Liver (tissue), 9 donors: ENCODE data around the gene CCDC71. TPM values are rescaled to one million over a fixed set of nuclear protein-coding genes. Genes with fewer than 3 reads are reported as not detected.

ENCODE experiments used
- DNase-seq: peaks from one replicate; pipeline ENCODE4 v3.0.0-alpha.2; 2017; ENCODE audit warnings: low spot score
- H3K27ac ChIP-seq, 2 donors: one replicate each; pipeline ENCODE4 v1.7.0; 2013; ENCODE audit warnings: inconsistent platforms in 2 of 2, low read length in 2 of 2, control low read depth in 1 of 2, low read depth in 1 of 2, mild to moderate bottlenecking in 1 of 2
- H3K27me3 ChIP-seq, 4 donors: one replicate each; pipeline versions ENCODE4 v1.6.1 to v1.7.0; 2013; ENCODE audit warnings: low read length in 3 of 4, inconsistent platforms in 1 of 4, mild to moderate bottlenecking in 1 of 4, moderate library complexity in 1 of 4; ENCODE audit not compliant: control insufficient read depth in 4 of 4, insufficient read depth in 4 of 4
- H3K36me3 ChIP-seq, 4 donors: one replicate each; pipeline versions ENCODE4 v1.6.1 to v1.7.0; 2013; ENCODE audit warnings: low read length in 3 of 4, mild to moderate bottlenecking in 3 of 4, low read depth in 1 of 4, moderate library complexity in 1 of 4; ENCODE audit not compliant: control insufficient read depth in 4 of 4, insufficient read depth in 3 of 4
- H3K4me1 ChIP-seq, 4 donors: one replicate each; pipeline versions ENCODE4 v1.6.1 to v1.7.0; 2013; ENCODE audit warnings: low read length in 3 of 4, mild to moderate bottlenecking in 3 of 4, moderate library complexity in 1 of 4; ENCODE audit not compliant: control insufficient read depth in 4 of 4, insufficient read depth in 4 of 4
- H3K4me3 ChIP-seq, 3 donors: one replicate each; pipeline versions ENCODE4 v1.6.1 to v1.7.0; 2013; ENCODE audit warnings: low read length in 3 of 3, control low read depth in 1 of 3, low read depth in 1 of 3, mild to moderate bottlenecking in 1 of 3
- H3K9ac ChIP-seq, 2 donors: one replicate each; pipeline ENCODE4 v1.7.0; 2013; ENCODE audit warnings: low read length in 2 of 2, mild to moderate bottlenecking in 2 of 2, moderate library complexity in 2 of 2, control low read depth in 1 of 2, low read depth in 1 of 2
- H3K9me3 ChIP-seq, 4 donors: one replicate each; pipeline versions ENCODE4 v1.6.1 to v1.7.0; 2013; ENCODE audit warnings: low read length in 3 of 4; ENCODE audit not compliant: control insufficient read depth in 4 of 4
- EGR1 ChIP-seq, 2 donors: IDR thresholded peaks; 2 replicates each; pipeline ENCODE4 v1.6.1; 2016 to 2018; ENCODE audit warnings: antibody characterized with exemption in 2 of 2, low read depth in 2 of 2
- FOXA1 ChIP-seq: IDR thresholded peaks from 2 replicates; pipeline ENCODE4 v1.6.1; 2016; ENCODE audit warnings: antibody characterized with exemption
- FOXA2 ChIP-seq: IDR thresholded peaks from 2 replicates; pipeline ENCODE4 v1.6.1; 2016; ENCODE audit warnings: antibody characterized with exemption
- JUND ChIP-seq, 2 donors: IDR thresholded peaks; 2 replicates each; pipeline ENCODE4 v1.6.1; 2016; ENCODE audit warnings: antibody characterized with exemption in 2 of 2
- RAD21 ChIP-seq, 2 donors: IDR thresholded peaks; 2 replicates each; pipeline ENCODE4 v1.6.1; 2016; ENCODE audit warnings: antibody characterized with exemption in 2 of 2, mild to moderate bottlenecking in 2 of 2
- RXRA ChIP-seq, 2 donors: IDR thresholded peaks; 2 replicates each; pipeline ENCODE4 v1.6.1; 2017 to 2018; ENCODE audit warnings: antibody characterized with exemption in 2 of 2, mild to moderate bottlenecking in 1 of 2
- SP1 ChIP-seq: IDR thresholded peaks from 2 replicates; pipeline ENCODE4 v1.6.1; 2018; ENCODE audit warnings: antibody characterized with exemption, mild to moderate bottlenecking
- YY1 ChIP-seq: IDR thresholded peaks from 2 replicates; pipeline ENCODE4 v1.6.1; 2016; ENCODE audit warnings: antibody characterized with exemption, mild to moderate bottlenecking
- ZBTB33 ChIP-seq: IDR thresholded peaks from 2 replicates; pipeline ENCODE4 v1.6.1; 2016; ENCODE audit warnings: antibody characterized with exemption
- WGBS: extraction: QIAGEN DNeasy Blood & Tissue Kit; methylation state at CpG from one replicate; pipeline ENCODE4 v1.1.7; 2013; 5-methylcytosine and 5-hydroxymethylcytosine counted together
- polyA plus RNA-seq, 2 donors: library from polyadenylated mRNA; stranded (reverse) in 1 of 2; unstranded in 1 of 2; fragments of 200-250 nt in 1 of 2; fragments of >200 nt in 1 of 2; fragmentation: Nextera tagmentation in 1 of 2; extraction: Ambion mirVana in 1 of 2; gene quantifications; one replicate each; pipeline versions ENCODE4 v1.2.1 to v1.2.3, GENCODE V29; 2013 to 2015
- total RNA-seq, 2 donors: library from RNA; depleted of rRNA; stranded (reverse); fragments of >200 nt; gene quantifications; one replicate each; pipeline ENCODE4 v1.2.3, GENCODE V29; 2014
- donor health status: healthy.
- donor health status: healthy.
- donor health status: healthy.
- donor health status: healthy.
- donor health status: healthy.

Gene CCDC71
- total and polyA plus RNA-seq, 4 donors: 1.1 to 10.7 (median 8.2) TPM

DNA sequence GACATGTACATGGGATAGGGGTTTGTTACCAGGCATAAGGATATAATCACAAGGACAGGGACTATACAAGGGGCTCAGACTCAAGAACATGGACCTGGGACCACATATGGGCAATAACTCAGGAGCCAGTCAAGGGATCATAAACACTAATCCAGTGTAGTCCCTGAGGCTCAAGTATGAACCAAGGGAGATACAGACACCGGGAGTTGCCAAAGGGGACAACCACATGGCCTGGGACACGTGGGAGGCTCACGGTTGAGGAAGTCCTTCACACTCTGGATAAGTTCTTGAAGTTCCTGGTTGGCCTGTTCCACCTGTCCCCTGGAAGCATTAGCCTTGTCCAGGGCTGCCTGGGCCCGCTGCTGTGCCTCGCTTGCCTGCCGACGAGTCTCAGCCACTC is 43.7 kb downstream of the CCDC71 start (continued):
- TF ChIP-seq RAD21 (IDR thresholded peaks at IDR 0.05): no peak
- no peak for TF ChIP-seq ZBTB33
- TF ChIP-seq FOXA1: no peak

DNA sequence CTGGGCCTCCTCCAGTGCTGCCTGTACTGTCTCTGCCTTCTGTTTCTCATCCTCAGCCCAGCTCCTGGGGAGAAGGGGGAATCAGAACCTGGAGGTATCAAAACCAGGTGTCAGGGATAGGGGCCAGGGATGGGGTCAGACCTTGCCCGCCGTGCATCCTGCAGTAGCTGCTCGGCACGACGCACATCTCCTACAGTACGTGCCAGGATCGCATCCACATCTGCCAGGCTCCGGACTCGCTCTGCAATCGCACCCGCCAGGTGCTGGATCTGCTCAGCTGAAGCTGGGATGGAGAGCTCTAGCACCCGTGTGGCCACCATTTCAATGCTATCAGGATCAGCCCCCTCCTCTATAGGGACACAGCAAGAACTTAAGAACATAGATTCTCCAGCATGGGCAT is 44.1 kb downstream of the CCDC71 start:
- no peak for TF ChIP-seq RXRA (IDR thresholded peaks at IDR 0.05)
- no peak for TF ChIP-seq ZBTB33
- no peak overlapping the region for H3K27ac ChIP-seq
- H3K9ac ChIP-seq: no peak overlapping the region
- peaks cover 4 to 16% (median 13%) of the 10 kb centered on the region in 4 donors for H3K4me1 ChIP-seq
- H3K9me3 ChIP-seq: no peaks in the 10 kb centered on the region
- no peaks in the 10 kb centered on the region for H3K27me3 ChIP-seq
- no peak for DNase-seq
- 97% methylated on average over 12 of the region's 12 CpGs for WGBS
- H3K36me3 ChIP-seq: peaks cover 8 to 52% (median 29%) of the 10 kb centered on the region in 4 donors
- H3K4me3 ChIP-seq: no peak overlapping the region

DNA sequence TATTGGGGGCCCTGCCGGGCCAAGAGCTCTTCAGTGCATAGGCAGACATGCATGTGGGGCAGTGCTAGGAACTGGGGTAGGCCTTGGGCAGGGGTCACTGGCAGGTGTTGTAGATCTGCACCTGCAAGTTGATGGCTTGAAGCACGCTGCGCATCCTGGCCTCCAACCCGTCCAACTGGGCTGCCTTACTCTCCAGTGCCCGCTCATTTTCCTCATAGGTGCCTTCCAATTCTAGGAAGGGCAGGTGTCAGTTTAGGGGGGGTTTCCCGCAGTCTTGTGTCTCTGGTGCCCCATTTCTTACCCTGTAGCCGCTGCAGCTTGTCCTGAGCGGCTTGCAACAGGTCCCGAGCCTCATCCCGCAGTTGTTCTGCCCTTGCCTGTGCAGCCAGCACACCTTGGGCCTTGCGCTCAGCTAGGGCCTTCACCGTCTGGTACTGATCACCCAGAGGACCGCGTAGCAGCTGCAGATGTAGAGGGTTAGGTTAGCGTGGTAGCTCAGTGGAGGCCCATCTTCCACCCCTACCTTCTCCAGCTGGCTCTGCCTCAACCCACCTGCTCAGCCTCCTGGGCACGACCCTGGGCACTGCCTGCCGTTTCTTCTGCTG is 44.9 kb downstream of the CCDC71 start:
- TF ChIP-seq FOXA2 (no peak), YY1 (no peak), ZBTB33 (no peak), JUND (IDR thresholded peaks at IDR 0.05) (no peak), RAD21 (IDR thresholded peaks at IDR 0.05) (no peak), SP1 (no peak), EGR1 (IDR thresholded peaks at IDR 0.05; ENCODE audit: low read depth in 2 of 2) (no peak)
- peak overlapping the region in 1 of 3 donors; percentile 90 for H3K4me3 ChIP-seq
- WGBS: 85% methylated on average over 17 of the region's 17 CpGs
- no peaks in the 10 kb centered on the region for H3K27me3 ChIP-seq
- H3K4me1 ChIP-seq: peaks cover 4 to 16% (median 13%) of the 10 kb centered on the region in 4 donors
- peak overlapping the region; percentile 83 to 89 for H3K27ac ChIP-seq
- no peak for DNase-seq
- H3K36me3 ChIP-seq: peaks cover 15 to 60% (median 32%) of the 10 kb centered on the region in 4 donors
- no peaks in the 10 kb centered on the region for H3K9me3 ChIP-seq
- H3K9ac ChIP-seq: no peak overlapping the region
